Vagina (tissue), 2 donors: ENCODE results near the gene TBC1D8B.

Source experiments
- POLR2A ChIP-seq, 2 donors: fragments of 450-650 bp; IDR thresholded peaks; one replicate each; pipeline ENCODE4 v1.6.1; 2017; ENCODE audit warnings: antibody characterized with exemption in 2 of 2, mild to moderate bottlenecking in 2 of 2, moderate library complexity in 2 of 2
- POLR2AphosphoS5 ChIP-seq, 2 donors: sonication (generic); formaldehyde crosslinking; IDR thresholded peaks; one replicate each; pipeline ENCODE4 v1.9.0; 2017; ENCODE audit warnings: antibody characterized with exemption in 2 of 2, mild to moderate bottlenecking in 2 of 2, low read depth in 1 of 2; ENCODE audit not compliant: insufficient read depth in 1 of 2
- TF ChIP-seq, protein P1 (sequence below), 3 experiments: fragments of 450-650 bp in 2 of 3; fragments of 200-600 bp in 1 of 3; sonication (generic) in 1 of 3; IDR thresholded peaks; one replicate each; pipeline ENCODE4 v1.5.1; 2017 to 2019; ENCODE audit warnings: antibody characterized with exemption in 3 of 3, mild to moderate bottlenecking in 2 of 3, moderate library complexity in 2 of 3

DNA sequence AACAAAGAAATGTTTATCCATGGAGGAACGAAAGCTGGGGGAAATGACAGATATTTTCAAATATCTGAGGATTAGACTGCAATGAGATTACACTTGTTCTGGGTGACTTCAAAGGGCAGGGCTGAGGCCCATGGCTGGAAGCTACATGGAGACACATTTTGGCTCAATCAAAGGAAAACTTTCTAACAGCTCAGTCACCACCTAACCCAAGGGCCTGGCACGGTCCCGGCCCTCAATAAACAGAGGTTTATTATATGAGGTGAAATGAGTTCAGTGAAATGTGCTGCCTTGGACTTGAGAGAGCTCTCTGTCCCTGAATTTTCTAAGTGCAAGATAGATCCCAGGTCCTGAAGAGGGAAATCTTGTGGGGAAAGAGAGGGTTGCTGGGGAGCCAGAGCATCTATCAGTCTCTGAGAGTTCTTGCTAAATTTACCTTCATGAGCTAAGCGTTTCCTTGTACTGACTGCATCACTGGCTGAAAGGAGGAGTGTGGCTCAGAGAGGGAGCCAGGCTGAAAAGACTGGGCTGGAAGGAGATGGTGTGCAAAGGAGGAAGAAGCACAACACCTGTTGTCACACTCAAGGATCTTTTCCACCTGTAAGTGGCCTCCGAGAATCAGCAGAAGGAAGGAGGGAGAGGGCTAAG lies 102.7 kb downstream of the TBC1D8B start:
- TF ChIP-seq, protein P1, sequence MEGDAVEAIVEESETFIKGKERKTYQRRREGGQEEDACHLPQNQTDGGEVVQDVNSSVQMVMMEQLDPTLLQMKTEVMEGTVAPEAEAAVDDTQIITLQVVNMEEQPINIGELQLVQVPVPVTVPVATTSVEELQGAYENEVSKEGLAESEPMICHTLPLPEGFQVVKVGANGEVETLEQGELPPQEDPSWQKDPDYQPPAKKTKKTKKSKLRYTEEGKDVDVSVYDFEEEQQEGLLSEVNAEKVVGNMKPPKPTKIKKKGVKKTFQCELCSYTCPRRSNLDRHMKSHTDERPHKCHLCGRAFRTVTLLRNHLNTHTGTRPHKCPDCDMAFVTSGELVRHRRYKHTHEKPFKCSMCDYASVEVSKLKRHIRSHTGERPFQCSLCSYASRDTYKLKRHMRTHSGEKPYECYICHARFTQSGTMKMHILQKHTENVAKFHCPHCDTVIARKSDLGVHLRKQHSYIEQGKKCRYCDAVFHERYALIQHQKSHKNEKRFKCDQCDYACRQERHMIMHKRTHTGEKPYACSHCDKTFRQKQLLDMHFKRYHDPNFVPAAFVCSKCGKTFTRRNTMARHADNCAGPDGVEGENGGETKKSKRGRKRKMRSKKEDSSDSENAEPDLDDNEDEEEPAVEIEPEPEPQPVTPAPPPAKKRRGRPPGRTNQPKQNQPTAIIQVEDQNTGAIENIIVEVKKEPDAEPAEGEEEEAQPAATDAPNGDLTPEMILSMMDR (IDR thresholded peaks at IDR 0.05), result no peak
- TF ChIP-seq POLR2A (IDR thresholded peaks at IDR 0.05) (no peak), POLR2AphosphoS5 (IDR thresholded peaks at IDR 0.05; ENCODE audit: insufficient read depth in 1 of 2, low read depth in 1 of 2) (no peak)
